ENCODE results near the gene SPAG16. TPM values are rescaled to one million over a fixed set of nuclear protein-coding genes. Genes with fewer than 3 reads are reported as not detected.
"Not testable (repeated sequence)": the region's sequence is repeated elsewhere in the genome, so short reads cannot be mapped to it uniquely, and the experiment has no call there.

Gene SPAG16
- total RNA-seq, 1 experiment from 2014 or later: 27.3 TPM

DNA sequence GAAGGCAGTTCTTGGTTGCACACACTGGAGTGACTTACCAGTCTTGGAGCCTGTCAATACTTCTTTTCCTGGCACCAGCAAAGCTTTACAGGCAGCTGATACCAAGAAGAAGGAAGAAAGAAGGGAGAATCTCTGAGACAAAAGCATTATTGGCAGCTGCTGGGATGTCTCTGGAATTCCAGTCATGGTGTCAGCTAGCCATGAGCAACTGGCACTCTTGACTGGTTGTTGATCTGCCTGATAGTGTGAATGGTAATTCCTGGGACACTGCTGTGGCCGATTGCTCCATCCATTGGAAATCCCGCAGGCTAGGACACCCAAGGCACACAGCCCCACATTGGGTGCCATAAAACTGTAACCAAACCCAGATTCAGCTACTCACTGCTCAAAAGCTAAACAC is 17.8 kb upstream of the SPAG16 start:
- no peak for DNase-seq (ENCODE audit: extremely low read depth, low read depth)

DNA sequence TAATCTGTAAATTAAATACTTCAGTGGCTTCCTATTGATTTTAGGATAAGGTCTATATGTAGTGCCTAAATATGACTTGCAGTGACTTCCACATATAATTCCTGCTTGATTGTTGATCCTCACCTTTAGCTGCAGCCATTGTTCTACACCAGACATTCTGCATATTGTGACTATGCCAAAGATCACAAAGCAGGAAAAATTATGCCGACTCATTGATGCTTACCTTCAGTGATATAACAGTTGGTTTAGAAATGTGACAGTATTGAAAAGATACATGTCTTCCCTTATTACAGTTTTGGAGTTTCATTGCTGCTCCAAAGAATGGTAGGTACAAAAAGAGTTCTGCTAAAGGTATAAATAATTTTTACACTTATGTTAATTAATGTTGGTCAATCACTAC is 12.3 kb upstream of the SPAG16 start:
- no peak for DNase-seq (ENCODE audit: extremely low read depth, low read depth)

DNA sequence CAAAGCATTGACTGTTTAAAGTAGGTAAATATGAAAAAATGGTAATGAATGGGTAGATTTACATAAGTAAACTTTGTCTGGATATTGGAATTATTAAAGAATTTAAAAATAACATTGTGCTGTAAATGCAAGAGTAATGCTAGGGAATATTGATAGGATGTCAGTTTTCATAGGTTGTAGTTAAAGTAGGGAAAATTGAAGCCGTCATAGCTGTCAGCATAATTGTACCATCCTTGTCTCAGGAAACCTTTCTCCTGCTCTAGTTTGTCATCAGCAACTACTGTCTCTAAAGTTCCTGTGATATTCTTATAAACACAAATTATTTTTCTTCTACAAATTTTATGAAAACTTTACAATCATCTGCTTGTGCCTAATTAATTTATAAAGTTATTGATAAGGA is 10.1 kb upstream of the SPAG16 start:
- DNase-seq (ENCODE audit: extremely low read depth, low read depth): no peak

DNA sequence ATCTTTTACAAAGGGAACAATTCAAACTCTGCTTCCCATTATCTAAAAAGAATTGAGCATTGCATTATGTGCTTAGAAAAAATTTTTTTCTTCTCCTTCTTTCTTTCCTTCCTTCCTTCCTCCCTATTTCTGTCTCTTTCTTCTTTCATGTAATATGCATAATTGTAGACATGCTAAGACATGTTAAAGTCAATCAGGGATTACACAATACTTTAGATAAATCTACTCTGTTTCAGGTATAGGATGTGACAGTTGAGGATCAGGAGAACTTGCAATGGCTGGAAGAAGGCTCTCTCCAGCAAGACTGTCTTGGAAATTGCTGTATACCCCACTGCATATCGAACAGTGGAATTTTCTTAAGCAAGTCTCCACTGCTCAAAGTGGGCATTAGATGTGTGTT is 9.0 kb upstream of the SPAG16 start:
- DNase-seq (ENCODE audit: extremely low read depth, low read depth): no peak

DNA sequence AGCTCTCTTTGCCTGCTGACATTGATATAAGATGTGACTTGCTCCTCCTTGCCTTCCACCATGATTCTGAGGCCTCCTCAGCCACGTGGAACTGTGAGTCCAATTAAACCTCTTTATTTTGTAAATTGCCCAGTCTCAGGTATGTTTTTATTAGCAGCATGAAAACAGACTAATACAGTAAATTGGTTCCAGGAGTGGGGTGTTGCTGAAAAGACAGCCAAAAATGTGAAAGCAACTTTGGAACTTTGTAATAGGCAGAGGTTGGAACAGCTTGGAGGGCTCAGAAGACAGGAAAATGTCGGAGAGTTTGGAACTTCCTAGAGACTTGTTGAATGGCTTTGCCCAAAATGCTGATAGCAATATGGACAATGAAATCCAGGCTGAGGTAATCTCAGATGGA is 7.1 kb upstream of the SPAG16 start:
- not testable (repeated sequence) for DNase-seq (ENCODE audit: extremely low read depth, low read depth)

DNA sequence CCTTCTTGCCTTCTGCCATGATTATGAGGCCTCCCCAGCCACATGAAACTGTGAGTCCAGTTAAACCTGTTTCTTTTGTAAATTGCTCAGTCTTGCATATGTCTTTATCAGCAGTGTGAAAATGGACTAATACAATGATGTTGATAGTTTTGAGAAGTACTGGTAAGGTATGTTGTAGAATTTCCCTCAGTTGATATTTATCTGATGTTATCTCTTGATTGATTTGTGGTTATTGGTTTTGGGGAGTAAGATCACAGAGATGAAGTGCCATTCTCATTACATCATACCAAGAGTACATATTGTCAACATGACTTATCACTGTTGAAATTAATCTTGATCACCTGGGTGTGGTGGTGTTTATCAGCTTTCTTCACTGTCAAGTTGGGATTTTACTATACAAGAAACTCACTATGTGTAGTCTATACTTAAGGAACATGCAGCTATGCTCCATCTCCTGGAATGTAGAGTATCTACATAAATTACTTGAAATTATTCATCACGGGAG is 5.1 kb upstream of the SPAG16 start:
- DNase-seq (ENCODE audit: extremely low read depth, low read depth): no peak

DNA sequence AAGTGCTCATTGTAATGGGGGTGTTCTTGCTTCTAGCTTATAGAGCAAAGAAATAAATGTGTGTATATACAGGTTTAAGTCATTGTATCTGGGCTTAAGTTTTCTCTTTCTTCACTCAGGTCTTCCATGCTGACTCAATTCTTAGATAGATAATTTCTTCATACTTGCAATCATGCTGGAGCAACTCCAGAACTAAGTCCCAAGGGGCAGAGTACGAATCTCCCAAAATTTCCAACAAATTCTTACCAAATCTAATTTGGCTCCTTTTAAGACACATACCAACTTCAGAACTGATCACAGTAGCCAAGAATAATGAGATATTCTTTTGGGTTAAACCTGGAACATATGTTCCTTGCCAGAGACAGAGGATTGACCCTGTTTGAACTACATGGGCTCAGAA is 4.3 kb upstream of the SPAG16 start:
- no peak for DNase-seq (ENCODE audit: extremely low read depth, low read depth)

DNA sequence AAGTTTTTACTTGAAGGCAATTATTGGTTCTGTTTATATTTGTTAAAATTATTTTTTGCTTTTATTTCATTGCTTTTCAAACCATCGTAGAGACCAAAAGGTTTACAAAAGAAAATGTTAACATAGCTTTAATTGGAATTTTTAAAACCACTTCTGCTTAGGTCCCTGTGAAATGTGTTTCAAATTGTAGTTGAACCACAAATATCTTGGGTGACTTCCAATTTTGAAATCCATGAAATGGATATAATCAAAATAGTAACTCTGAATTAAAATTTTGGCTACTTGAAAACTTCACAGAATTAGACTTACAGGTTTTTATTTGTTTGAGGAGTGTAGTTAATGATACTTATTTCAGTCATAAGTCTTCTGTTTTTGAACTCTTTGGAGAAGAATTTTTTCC is 3.1 kb upstream of the SPAG16 start:
- DNase-seq (ENCODE audit: extremely low read depth, low read depth): no peak

DNA sequence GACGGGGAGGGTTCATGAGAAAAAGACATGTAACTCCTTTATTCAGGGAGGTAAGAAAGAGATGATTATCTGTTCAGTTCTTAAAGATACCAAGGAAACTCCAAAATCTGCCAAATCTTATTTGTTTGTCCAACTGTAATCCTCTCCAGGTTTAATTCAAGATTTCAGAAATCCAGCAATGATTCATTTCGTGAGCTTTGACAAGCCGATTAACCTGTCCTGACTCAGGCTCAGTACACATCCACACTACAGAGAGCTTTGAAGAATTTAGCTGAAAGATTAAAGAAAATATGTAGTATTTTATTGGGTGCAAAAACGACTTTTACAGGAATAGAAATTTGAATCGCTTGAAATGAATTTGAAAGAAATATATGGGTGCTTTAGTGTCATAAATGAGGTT is 1.1 kb downstream of the SPAG16 start:
- DNase-seq (ENCODE audit: extremely low read depth, low read depth): no peak

DNA sequence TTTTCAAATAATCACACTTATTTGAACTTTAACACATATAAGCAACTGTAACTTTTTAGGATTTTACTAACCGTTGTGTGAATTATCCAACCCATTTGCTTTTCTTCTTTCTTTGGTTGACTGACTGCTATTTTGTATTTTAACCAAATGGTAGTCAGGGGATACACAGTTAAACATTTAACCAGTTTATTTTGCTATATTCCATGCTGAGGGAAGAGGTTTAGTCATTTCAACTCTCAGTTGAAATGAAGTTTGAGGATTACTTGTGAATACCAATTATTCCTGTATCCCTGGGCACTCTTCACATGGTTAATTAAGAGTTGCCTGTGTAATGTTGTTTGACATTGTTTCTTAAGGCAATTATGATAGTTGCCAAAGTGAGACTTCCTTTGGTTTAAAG is 1.9 kb downstream of the SPAG16 start:
- no peak for DNase-seq (ENCODE audit: extremely low read depth, low read depth)

DNA sequence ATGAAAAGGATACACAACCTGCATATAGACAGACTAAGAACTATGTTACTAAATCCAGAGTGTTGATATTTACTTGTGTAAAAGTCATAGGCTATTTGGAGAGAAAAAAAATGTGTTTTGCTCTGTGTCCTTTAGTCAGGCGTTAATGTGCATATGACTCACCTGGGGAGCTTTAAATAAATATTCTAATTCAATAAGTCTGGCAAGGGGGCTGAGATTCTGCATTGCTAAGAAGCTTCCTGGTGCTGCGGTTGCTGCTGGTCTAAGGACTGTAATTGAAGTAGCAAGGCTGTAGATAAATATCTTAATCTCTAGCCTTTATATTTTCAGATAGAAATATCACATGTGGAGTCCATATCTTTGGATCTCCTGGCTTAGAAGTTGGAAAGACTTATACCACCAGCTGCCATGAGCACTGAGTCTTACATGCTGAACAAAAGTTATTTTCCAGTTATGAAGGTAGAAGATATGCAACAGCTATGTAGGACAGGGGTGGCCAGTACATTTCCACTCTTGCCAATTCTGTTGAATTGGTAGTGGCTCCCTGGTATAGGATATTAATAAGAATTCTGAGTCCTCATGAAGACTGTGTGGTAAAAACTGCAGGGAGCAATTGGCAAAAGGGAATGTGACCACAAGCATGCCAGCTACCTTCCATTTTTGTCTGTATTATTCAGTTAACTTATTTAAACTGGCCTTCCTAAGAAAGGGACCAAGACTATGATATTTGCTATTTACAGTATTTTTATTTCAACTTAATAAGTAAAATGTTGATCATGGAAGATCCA is 4.8 kb downstream of the SPAG16 start:
- DNase-seq (ENCODE audit: extremely low read depth, low read depth): no peak

DNA sequence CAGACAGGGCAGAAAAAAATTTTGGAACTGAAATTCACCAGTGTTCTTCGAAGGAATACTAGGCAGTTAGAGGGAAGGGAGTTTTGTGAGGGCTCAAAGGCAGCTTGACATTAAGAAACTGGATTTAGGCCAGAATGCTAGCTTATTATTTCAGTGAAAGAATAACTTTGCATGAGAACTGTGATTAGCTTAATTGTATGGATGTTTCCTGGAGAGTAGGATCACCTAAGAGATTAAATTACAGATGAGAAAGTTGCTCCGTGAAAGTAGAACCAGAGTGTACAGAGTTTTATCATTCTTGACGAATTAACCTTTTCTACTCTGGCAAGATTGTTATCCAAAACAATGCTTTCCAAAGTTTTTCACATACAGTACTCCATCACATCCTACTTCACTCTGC is 6.2 kb downstream of the SPAG16 start:
- no peak for DNase-seq (ENCODE audit: extremely low read depth, low read depth)

DNA sequence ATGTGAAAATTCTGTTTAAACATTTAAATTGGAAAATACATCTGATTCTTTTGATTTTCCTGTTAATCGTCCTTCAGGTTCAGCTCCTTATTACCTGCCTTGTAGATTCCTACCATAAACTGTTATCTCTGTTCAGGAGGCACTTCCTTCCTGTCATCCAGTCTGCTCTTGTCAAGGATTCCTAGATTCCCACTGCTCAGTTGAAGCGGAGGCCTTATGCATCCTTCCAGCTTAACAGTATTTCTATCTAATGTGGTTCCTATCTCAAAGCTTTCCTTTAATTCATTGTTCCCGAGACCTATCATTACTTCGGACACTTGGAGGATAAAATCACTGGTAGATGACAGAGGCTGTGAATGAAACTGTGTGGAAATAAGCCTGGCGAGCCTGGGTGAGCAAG is 12.0 kb downstream of the SPAG16 start:
- DNase-seq (ENCODE audit: extremely low read depth, low read depth): no peak

DNA sequence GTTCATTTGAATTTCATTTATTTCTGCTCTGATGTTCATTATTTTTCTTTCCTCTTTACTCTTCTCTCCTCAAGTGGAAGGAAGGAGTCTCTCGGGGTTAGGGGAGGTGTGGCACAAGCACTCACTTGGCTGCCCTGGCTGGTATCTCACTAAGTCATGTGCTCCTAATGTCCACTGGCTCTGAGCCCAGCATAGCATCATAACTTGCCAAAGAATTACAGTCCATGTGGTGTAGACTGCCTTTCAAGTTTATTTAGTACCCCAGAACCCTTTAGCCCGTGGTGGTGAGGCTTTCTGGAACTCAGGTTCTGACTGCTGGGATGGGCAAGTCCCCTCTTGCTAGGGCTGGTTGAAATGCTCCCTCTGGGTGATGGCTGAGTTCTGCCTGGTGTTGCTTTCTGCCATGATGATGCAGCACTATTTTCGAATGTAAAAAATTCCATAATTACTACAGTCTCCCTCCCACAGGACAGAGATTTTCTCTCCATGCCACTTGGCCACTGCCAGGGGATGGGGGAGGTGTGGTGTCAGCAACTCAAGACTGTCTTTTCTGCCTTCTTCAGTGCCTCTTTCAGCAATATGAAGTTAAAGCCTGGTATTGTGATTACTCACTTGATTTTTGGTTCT is 22.2 kb downstream of the SPAG16 start:
- DNase-seq (ENCODE audit: extremely low read depth, low read depth): no peak

DNA sequence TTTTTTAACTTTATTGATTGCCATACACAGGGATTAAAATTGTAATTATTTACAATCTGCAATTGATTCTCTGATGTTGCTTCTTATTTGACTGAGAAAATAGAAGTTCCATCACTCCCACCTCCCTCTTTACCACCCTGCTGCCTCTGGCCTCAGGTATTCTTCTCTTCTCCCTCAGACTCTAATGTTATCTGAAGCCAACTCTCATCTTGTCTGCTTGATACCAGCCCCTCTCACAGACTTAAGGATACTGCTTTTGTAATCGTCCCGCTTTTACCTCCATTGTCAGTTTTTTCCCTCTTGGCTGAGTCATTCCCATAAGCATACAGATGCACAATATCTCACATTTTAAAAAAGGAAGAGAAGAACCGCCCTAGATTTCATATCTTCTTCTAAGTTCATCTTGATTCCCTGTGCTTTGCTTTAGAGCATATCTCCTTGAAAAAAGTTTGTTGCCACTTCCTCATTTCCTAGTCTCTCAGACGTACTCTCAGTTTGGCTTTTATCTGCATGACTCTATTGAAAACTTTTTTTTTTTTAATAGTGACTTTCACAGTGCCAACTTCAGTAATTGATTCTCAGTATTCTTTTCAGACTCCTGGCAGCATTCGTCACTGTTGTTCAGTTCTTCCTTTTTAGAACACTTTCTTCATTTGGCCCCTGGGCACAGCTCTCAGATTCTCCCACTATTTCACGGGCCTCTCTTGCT is 31.1 kb downstream of the SPAG16 start:
- no peak for DNase-seq (ENCODE audit: extremely low read depth, low read depth)

DNA sequence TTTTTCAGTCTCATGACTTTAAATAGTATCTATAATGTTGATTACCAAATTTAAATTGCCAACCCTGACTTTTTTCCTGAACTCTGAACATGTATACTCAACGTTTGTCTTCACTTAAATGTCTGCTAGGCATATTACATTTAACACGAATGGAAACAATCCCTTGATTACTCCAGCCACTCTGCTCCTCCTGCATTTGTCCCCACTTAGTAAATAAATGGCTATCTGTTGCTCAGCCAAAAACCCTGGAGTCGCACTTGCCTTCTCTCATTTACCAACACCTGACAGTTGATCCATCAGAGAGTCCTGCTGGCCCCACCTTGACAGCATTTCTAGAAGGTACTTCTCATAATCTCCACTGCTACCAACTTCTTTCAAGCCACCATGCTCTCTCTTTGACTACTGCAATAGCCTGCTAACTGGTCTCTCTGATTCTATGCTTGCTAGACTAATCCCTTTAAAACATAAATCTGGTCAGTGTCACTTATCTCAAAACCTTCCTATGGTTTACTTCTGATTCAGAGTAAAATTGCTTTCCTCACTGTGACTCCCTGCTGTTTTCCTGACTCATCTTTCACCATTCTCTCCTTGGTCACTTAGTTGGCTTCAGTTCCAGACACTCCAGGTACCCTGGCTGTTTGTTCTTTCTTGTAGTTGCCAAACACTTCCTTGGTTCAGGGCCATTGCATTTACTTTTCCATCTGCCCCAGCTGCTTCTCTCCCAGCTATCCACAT is 31.9 kb downstream of the SPAG16 start:
- no peak for DNase-seq (ENCODE audit: extremely low read depth, low read depth)

DNA sequence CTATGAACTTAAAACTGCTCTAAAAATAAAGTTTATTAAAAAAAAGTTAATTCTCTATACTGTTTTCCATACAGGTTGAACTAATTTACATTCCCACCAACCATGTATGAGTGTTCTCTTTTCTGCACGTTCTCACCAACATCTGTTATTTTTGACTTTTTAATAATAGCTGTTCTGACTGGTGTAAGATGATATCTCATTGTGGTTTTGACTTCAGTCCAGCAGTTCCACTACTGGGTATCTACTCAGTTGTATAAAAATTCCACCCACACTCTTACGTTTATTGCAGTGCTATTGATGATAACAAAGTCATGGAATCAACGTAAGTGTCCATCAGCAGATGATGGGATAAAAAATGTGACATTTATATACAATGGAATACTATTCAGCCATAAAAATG is 33.7 kb downstream of the SPAG16 start:
- no peak for DNase-seq (ENCODE audit: extremely low read depth, low read depth)

DNA sequence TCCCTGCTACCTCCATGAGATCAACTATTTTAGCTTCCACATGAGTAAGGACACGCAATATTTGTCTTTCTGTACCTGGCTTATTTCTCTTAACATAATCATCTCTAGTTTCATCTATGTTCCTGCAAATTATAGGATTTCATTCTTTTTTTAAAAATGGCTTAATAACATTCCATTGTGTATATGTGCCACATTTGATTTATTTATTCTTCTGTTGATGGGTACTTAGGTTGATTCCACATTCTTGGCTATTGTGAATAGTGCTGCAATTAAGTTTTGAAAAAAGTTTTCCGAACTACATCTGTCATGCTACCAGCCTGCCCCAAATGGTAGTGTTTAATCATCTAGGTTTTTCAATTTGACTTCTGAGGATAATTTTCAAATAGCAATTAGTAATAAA is 36.3 kb downstream of the SPAG16 start:
- no peak for DNase-seq (ENCODE audit: extremely low read depth, low read depth)

DNA sequence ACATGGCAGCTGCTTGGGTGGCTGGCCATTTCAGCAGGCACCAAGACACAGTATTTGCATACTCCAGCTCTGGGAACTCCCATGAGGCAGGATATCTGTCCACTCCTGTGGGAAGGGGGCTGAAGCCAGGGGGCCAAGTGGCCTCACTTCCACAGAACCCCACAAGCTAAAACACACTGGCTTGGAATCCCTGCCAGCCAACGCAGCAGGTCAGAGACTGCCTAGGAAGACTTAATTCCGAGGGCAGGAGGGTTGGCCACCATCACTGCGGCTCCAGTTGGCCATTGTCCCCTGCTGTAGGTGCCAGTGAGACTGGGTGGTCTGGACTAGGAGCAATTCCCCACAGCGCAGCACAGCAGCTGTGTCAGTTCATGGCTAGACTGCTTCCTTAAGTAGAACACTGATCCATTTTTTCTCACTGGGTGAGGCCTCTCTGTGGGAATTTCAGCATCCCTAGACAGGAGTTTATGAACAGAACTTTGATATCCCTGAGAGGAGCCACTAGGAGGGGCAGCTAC is 52.0 kb downstream of the SPAG16 start:
- DNase-seq (ENCODE audit: extremely low read depth, low read depth): no peak

DNA sequence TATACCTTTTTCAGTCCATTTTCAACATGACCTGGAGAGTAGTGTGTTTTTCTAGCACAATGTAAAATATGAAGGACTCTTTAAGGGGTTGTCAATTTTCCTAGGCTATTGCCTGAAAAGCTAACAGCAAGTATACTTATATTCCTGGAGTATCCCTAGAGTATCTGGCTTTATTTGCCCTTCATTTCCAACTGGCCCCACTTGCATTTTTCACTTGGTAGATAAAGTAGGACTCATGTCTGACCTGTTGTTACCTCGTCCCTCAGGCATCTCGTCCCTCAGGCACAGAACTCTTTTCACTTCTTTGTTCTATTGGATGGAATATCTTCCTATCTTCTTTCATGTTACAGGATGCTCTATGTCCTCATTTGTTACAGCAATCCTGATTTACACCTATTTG is 69.2 kb downstream of the SPAG16 start:
- DNase-seq (ENCODE audit: extremely low read depth, low read depth): no peak

DNA sequence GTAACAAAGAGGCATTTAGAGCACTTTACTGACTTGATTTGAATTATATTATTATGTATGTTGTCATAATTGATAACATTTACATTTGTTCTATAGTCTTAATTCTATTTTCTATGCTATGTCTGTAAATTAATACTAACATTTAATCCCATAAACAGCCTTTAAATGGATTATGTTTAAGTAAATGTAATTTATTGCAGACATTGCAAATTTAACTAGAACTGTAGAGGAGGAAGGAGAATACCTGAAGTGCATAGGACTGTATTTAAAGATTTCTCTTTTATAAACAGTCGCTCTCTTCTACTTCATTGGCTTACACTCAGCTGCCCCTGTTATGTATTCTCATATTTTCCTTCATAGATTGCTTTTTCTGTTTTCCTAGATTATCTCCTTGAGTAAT is 92.4 kb downstream of the SPAG16 start:
- DNase-seq (ENCODE audit: extremely low read depth, low read depth): no peak

Measured in NCI-H460 (cell line).